Measurements from ENCODE around the gene CORO2A. TPM values are rescaled to one million over a fixed set of nuclear protein-coding genes. Genes with fewer than 3 reads are reported as not detected.

Gene CORO2A
- total RNA-seq, 2 donors from 2014 or later: 31.2 to 45.3 TPM

DNA sequence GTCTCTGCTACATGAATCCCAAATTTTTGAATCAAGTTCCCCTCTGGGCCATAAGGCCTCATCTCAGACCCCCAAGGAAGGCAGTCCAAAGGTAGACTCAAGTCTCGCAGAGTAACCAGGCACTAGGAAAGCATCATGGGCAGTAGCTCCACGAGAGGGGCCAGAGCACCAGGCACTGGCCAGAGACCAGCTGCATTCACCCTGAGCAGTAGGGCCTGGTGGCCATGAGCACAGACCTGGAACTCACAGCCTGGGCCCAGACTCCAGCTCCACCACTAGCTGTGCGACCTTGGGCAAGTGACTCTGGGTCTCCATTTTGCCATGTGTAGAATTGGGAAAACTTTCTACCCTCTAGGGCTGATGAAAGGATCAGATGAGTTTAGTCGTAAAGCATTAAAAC, 107.4 kb downstream of the CORO2A start:
- Histone ChIP-seq H3K9me3 (no peaks in the 10 kb centered on the region), H3K36me3 (peaks cover 0 to 4% of the 10 kb centered on the region in 2 donors), H3K27ac (peak overlapping the region in 1 of 2 donors; percentile 55), H3K4me3 (no peak overlapping the region), H3K4me1 (replicated peaks) (peaks cover 23% of the 10 kb centered on the region), H3K27me3 (replicated peaks; ENCODE audit: insufficient read depth) (no peaks in the 10 kb centered on the region)
- TF ChIP-seq, protein P1, sequence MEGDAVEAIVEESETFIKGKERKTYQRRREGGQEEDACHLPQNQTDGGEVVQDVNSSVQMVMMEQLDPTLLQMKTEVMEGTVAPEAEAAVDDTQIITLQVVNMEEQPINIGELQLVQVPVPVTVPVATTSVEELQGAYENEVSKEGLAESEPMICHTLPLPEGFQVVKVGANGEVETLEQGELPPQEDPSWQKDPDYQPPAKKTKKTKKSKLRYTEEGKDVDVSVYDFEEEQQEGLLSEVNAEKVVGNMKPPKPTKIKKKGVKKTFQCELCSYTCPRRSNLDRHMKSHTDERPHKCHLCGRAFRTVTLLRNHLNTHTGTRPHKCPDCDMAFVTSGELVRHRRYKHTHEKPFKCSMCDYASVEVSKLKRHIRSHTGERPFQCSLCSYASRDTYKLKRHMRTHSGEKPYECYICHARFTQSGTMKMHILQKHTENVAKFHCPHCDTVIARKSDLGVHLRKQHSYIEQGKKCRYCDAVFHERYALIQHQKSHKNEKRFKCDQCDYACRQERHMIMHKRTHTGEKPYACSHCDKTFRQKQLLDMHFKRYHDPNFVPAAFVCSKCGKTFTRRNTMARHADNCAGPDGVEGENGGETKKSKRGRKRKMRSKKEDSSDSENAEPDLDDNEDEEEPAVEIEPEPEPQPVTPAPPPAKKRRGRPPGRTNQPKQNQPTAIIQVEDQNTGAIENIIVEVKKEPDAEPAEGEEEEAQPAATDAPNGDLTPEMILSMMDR (IDR thresholded peaks at IDR 0.05): no peak
- TF ChIP-seq POLR2A (IDR thresholded peaks at IDR 0.05) (no peak), POLR2AphosphoS5 (IDR thresholded peaks at IDR 0.05) (no peak)
- 89% methylated on average over 4 of the region's 4 CpGs for WGBS
- intact Hi-C loops (cut with DNase I): no loop called here
- no peak for DNase-seq (ENCODE audit: low spot score)

DNA sequence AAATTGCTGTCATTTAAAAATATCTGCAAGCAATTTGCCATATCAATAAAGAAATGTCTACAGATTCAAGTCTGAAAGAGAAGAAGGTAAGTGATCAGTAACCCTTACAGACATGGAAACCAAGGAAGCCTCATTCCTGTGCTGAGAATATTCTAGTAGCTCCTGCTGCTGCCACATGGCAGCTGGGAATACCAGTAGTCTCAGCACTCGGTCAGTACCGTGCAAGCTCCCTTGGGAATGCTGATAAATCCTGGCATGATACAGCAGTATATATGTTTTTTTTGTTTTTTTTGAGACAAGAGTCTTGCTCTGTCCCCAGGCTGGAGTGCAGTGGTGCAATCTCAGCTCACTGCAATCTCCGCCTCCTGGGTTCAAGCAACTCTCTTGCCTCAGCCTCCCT, 108.0 kb downstream of the CORO2A start:
- Histone ChIP-seq H3K9me3 (no peaks in the 10 kb centered on the region), H3K36me3 (peaks cover 0 to 4% of the 10 kb centered on the region in 2 donors), H3K4me3 (no peak overlapping the region), H3K4me1 (replicated peaks) (peaks cover 26% of the 10 kb centered on the region), H3K27ac (peak overlapping the region in 1 of 2 donors; percentile 55), H3K27me3 (replicated peaks; ENCODE audit: insufficient read depth) (no peaks in the 10 kb centered on the region)
- intact Hi-C loops (cut with DNase I): no loop called here
- no peak for TF ChIP-seq POLR2A (IDR thresholded peaks at IDR 0.05)
- TF ChIP-seq POLR2AphosphoS5 (IDR thresholded peaks at IDR 0.05): no peak
- TF ChIP-seq, protein P1 (IDR thresholded peaks at IDR 0.05): no peak
- DNase-seq (ENCODE audit: low spot score): no peak
- 89% methylated on average over 3 of the region's 3 CpGs for WGBS

DNA sequence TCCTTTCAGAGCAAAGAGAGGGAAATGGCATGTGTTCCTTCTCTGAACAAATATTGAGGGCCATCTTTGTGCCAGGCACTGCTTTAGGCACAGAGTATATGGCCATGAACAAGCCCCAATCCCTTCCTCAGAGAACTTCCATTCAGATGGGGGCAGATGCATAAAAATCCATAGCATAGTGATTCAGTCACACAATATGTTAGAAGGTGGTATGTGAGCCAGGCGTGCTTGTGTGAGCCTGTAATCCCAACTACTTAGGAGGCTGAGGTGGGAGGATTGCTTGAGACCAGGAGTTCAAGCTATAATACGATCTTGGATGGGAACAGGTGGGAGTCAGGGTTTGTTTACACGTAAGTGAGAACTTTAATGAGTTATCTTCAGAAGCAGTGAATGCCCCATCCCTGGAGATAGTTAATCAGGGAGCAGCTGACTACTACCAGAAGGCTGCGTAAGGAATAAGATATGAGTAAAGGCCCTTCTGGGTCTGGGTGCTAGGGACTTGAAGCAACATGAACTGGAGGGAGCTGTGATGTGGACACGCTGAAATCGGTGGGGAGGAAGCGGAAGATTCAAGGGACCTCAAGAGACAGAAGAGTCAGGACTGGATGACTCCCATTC, 108.8 kb downstream of the CORO2A start:
- peaks cover 28% of the 10 kb centered on the region for H3K4me1 ChIP-seq (replicated peaks)
- peak overlapping the region in 1 of 2 donors; percentile 78 for H3K27ac ChIP-seq
- no peaks in the 10 kb centered on the region for H3K9me3 ChIP-seq
- no peaks in the 10 kb centered on the region for H3K27me3 ChIP-seq (replicated peaks; ENCODE audit: insufficient read depth)
- TF ChIP-seq POLR2A (IDR thresholded peaks at IDR 0.05): no peak
- no peak overlapping the region for H3K4me3 ChIP-seq
- peaks cover 0 to 4% of the 10 kb centered on the region in 2 donors for H3K36me3 ChIP-seq
- 85% methylated on average over 7 of the region's 7 CpGs for WGBS
- intact Hi-C loops (cut with DNase I): no loop called here
- no peak for DNase-seq (ENCODE audit: low spot score)

DNA sequence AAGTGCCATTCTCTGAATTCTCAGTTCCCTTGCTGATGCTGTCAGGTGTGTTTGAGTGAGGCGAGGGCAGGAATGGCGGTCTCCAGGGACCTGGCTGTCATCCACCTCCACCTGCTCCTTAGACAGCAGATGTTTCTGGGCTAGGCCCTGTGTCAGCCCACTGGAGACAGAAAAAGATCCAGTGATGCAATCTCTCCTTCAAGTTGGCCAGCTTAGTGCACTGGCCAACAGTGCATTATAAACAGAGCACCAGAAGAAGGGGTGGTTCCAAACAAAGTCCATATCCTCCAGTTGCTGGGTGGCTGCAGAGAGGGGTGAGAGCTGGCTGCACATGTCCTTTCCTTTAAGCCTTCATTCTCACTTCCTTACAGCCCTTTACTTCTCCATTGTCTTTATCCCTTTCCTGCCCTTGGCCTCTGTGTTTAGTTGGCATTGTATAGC, 109.4 kb downstream of the CORO2A start:
- Histone ChIP-seq H3K4me3 (no peak overlapping the region), H3K9me3 (no peaks in the 10 kb centered on the region), H3K4me1 (replicated peaks) (peaks cover 28% of the 10 kb centered on the region), H3K36me3 (peaks cover 1 to 4% of the 10 kb centered on the region in 2 donors), H3K27me3 (replicated peaks; ENCODE audit: insufficient read depth) (no peaks in the 10 kb centered on the region), H3K27ac (peak overlapping the region; percentile 70 to 78)
- no peak for DNase-seq (ENCODE audit: low spot score)
- 100% methylated on average over 2 of the region's 2 CpGs for WGBS
- no peak for TF ChIP-seq POLR2A (IDR thresholded peaks at IDR 0.05)
- no peak for TF ChIP-seq POLR2AphosphoS5 (IDR thresholded peaks at IDR 0.05)
- TF ChIP-seq, protein P1 (IDR thresholded peaks at IDR 0.05): no peak
- intact Hi-C loops (cut with DNase I): no loop called here

DNA sequence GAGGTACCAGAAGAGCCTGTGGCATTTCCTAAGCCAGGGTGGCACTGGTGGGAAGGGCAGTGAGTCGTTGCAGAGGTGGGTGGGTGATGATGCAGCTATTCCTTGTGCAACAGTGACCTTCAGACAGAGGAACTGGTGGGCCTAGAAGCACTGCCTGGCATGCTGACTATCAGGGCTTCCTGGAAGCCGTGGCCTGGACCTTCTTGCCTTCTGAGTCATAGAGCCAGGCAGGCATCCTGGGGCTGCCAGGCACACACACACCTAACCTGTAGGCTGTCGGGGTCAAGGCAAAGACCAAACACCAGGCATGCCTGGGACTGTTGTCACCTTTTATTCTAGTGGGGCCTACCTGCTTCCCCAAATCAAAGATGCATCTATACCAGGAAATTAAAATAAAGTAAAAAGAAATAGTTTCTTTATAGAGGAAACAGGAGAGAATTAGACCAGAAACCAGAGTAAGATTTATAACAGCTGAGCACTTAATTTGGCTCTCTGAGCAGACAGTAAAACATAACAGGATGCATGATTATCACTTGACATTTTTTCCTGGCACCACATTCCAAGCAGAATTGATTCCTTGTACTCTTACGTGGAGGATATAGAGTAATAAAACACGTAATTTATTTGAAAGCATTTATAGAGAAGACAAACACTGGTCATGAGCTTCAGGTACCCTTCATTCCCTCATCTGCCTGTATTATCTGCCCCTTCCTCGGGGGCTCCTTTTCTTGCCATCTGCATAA, 110.8 kb downstream of the CORO2A start:
- Histone ChIP-seq H3K27me3 (replicated peaks; ENCODE audit: insufficient read depth) (no peaks in the 10 kb centered on the region), H3K4me3 (no peak overlapping the region), H3K9me3 (no peaks in the 10 kb centered on the region), H3K4me1 (replicated peaks) (peaks cover 23% of the 10 kb centered on the region), H3K27ac (peak overlapping the region; percentile 70 to 78), H3K36me3 (peaks cover 4 to 8% of the 10 kb centered on the region in 2 donors)
- 32% methylated on average over 6 of the region's 6 CpGs for WGBS
- TF ChIP-seq POLR2AphosphoS5 (IDR thresholded peaks at IDR 0.05): peak; percentile 44
- TF ChIP-seq, protein P1 (IDR thresholded peaks at IDR 0.05): no peak
- intact Hi-C loops (cut with DNase I): no loop called here
- no peak for DNase-seq (ENCODE audit: low spot score)

Measured in prostate gland (tissue), 2 donors.